Spleen (tissue), 7 donors: ENCODE results near the gene ANKDD1A.

Experiments
- CTCF ChIP-seq, 11 experiments: fragments of 200-600 bp in 7 of 11; fragments of 450-650 bp in 4 of 11; sonication (generic) in 4 of 11; IDR thresholded peaks in 8 of 11; conservative IDR thresholded peaks in 3 of 11; 1 replicate in 7 of 11; 2 replicates in 4 of 11; pipeline versions ENCODE4 v1.4.0 to v1.8.0; 2016 to 2021; ENCODE audit warnings: antibody characterized with exemption in 11 of 11, inconsistent platforms in 4 of 11, mild to moderate bottlenecking in 1 of 11
- POLR2AphosphoS5 ChIP-seq, 3 donors: sonication (generic); formaldehyde crosslinking; IDR thresholded peaks; one replicate each; pipeline ENCODE4 v1.5.1; 2017; ENCODE audit warnings: antibody characterized with exemption in 3 of 3
- donor health status: DM: no; HTN: no; CAD: no; lungs with moderate emphysema.
- donor health status: DM: no; HTN: no; CAD: no.
- donor health status: DM: no; HTN: no; CAD: no.

- TF ChIP-seq CTCF (IDR thresholded peaks at IDR 0.05 in 8 of 11, conservative IDR thresholded peaks at IDR 0.05 in 3 of 11), result no peak
- peak; percentile 74 to 89 (median 80) for TF ChIP-seq POLR2AphosphoS5 (IDR thresholded peaks at IDR 0.05)
These were observed 27.6 kb upstream of the ANKDD1A start for GRCh38 chr15:64883997-64884511.
